Suprapubic skin (tissue), 4 donors: ENCODE data around the gene JADE3. TPM values are rescaled to one million over a fixed set of nuclear protein-coding genes. Genes with fewer than 3 reads are reported as not detected.
"Not testable (repeated sequence)": the region's sequence is repeated elsewhere in the genome, so short reads cannot be mapped to it uniquely, and the experiment has no call there.

ENCODE experiments used
- DNase-seq, 2 donors: peaks; one replicate each; pipeline ENCODE4 v3.0.0-alpha.2; 2019; ENCODE audit warnings: low spot score in 2 of 2
- H3K27ac ChIP-seq: fragments of 200-600 bp; sonication (generic); one replicate; pipeline ENCODE4 v1.5.1; 2019
- H3K27me3 ChIP-seq: fragments of 200-600 bp; sonication (generic); one replicate; pipeline ENCODE4 v1.5.1; 2019
- H3K36me3 ChIP-seq: fragments of 200-600 bp; sonication (generic); one replicate; pipeline ENCODE4 v1.5.1; 2019
- H3K4me1 ChIP-seq: fragments of 200-600 bp; sonication (generic); one replicate; pipeline ENCODE4 v1.5.1; 2019
- H3K4me3 ChIP-seq: fragments of 200-600 bp; sonication (generic); one replicate; pipeline ENCODE4 v1.5.1; 2019; ENCODE audit warnings: mild to moderate bottlenecking
- H3K9me3 ChIP-seq: fragments of 200-600 bp; sonication (generic); one replicate; pipeline ENCODE4 v1.5.1; 2019
- CTCF ChIP-seq, 2 donors: fragments of 200-600 bp in 1 of 2; fragments of 450-650 bp in 1 of 2; sonication (generic) in 1 of 2; IDR thresholded peaks; one replicate each; pipeline ENCODE4 v1.5.1; 2016 to 2019; ENCODE audit warnings: antibody characterized with exemption in 2 of 2, mild to moderate bottlenecking in 1 of 2, moderate library complexity in 1 of 2
- EP300 ChIP-seq: sonication (generic); formaldehyde crosslinking; IDR thresholded peaks from one replicate; pipeline ENCODE4 v1.6.1; 2017; ENCODE audit warnings: antibody characterized with exemption
- POLR2A ChIP-seq, 2 donors: fragments of 450-650 bp; IDR thresholded peaks; one replicate each; pipeline ENCODE4 v1.6.1; 2017; ENCODE audit warnings: antibody characterized with exemption in 2 of 2, mild to moderate bottlenecking in 2 of 2, moderate library complexity in 2 of 2
- POLR2AphosphoS5 ChIP-seq, 3 donors: sonication (generic); formaldehyde crosslinking; IDR thresholded peaks; one replicate each; pipeline ENCODE4 v1.6.1; 2017; ENCODE audit warnings: antibody characterized with exemption in 3 of 3
- WGBS: methylation state at CpG from one replicate; pipeline ENCODE4 v1.1.5; 2018; 5-methylcytosine and 5-hydroxymethylcytosine counted together
- total RNA-seq, 4 donors: library from RNA; depleted of rRNA; stranded (reverse); fragments of >200 nt; gene quantifications; one replicate each; pipeline ENCODE4 v1.1.0, GENCODE V29; 2016

The JADE3 gene
- total RNA-seq, 4 donors from 2014 or later: 3.6 to 6.2 (median 5.1) TPM

GRCh38 chrX:46953597-46953996 lies 41.4 kb downstream of the JADE3 start:
- Histone ChIP-seq H3K4me1 (peaks cover under 1% of the 10 kb centered on the region), H3K27ac (no peak overlapping the region), H3K9me3 (no peaks in the 10 kb centered on the region), H3K4me3 (no peak overlapping the region), H3K27me3 (no peaks in the 10 kb centered on the region), H3K36me3 (no peaks in the 10 kb centered on the region)
- no peak for DNase-seq
- 25% methylated on average over 2 of the region's 2 CpGs for WGBS
- TF ChIP-seq CTCF (IDR thresholded peaks at IDR 0.05) (no peak), POLR2A (IDR thresholded peaks at IDR 0.05) (no peak), POLR2AphosphoS5 (IDR thresholded peaks at IDR 0.05) (no peak), EP300 (no peak)

GRCh38 chrX:46954716-46955115 lies 42.5 kb downstream of the JADE3 start:
- Histone ChIP-seq H3K4me1 (peaks cover 4% of the 10 kb centered on the region), H3K36me3 (no peaks in the 10 kb centered on the region), H3K4me3 (no peak overlapping the region), H3K27ac (no peak overlapping the region), H3K27me3 (no peaks in the 10 kb centered on the region), H3K9me3 (no peaks in the 10 kb centered on the region)
- TF ChIP-seq EP300: no peak
- no peak for TF ChIP-seq POLR2AphosphoS5 (IDR thresholded peaks at IDR 0.05)
- TF ChIP-seq POLR2A (IDR thresholded peaks at IDR 0.05): no peak
- TF ChIP-seq CTCF (IDR thresholded peaks at IDR 0.05): no peak
- DNase-seq: no peak
- WGBS: 90% methylated on average over 2 of the region's 2 CpGs

- H3K36me3 ChIP-seq, H3K27me3 ChIP-seq, DNase-seq, H3K4me1 ChIP-seq, H3K4me3 ChIP-seq, H3K9me3 ChIP-seq, H3K27ac ChIP-seq: not testable (repeated sequence)
- 90% methylated on average over 4 of the region's 4 CpGs for WGBS
These were observed 44.4 kb downstream of the JADE3 start for GRCh38 chrX:46956589-46956988.

- no peak overlapping the region for H3K4me3 ChIP-seq
- H3K27me3 ChIP-seq: no peaks in the 10 kb centered on the region
- no peak for DNase-seq
- no peak overlapping the region for H3K27ac ChIP-seq
- H3K36me3 ChIP-seq: no peaks in the 10 kb centered on the region
- WGBS: 76% methylated on average over 3 of the region's 3 CpGs
- peaks cover 4% of the 10 kb centered on the region for H3K4me1 ChIP-seq
- H3K9me3 ChIP-seq: no peaks in the 10 kb centered on the region
- no peak for TF ChIP-seq CTCF (IDR thresholded peaks at IDR 0.05)
- TF ChIP-seq POLR2AphosphoS5 (IDR thresholded peaks at IDR 0.05): no peak
- no peak for TF ChIP-seq EP300
- no peak for TF ChIP-seq POLR2A (IDR thresholded peaks at IDR 0.05)
These were observed 45.1 kb downstream of the JADE3 start for GRCh38 chrX:46957297-46957696.

GRCh38 chrX:46959101-46959500 lies 46.9 kb downstream of the JADE3 start:
- Histone ChIP-seq H3K4me3 (no peak overlapping the region), H3K27me3 (no peaks in the 10 kb centered on the region), H3K36me3 (no peaks in the 10 kb centered on the region), H3K27ac (no peak overlapping the region), H3K9me3 (no peaks in the 10 kb centered on the region), H3K4me1 (peaks cover 4% of the 10 kb centered on the region)
- WGBS: 54% methylated on average over 2 of the region's 2 CpGs
- DNase-seq: no peak
- TF ChIP-seq POLR2AphosphoS5 (IDR thresholded peaks at IDR 0.05): no peak
- TF ChIP-seq EP300: no peak
- no peak for TF ChIP-seq CTCF (IDR thresholded peaks at IDR 0.05)
- TF ChIP-seq POLR2A (IDR thresholded peaks at IDR 0.05): no peak

- Histone ChIP-seq H3K27ac (no peak overlapping the region), H3K27me3 (no peaks in the 10 kb centered on the region), H3K4me1 (peaks cover 4% of the 10 kb centered on the region), H3K4me3 (no peak overlapping the region), H3K36me3 (no peaks in the 10 kb centered on the region), H3K9me3 (no peaks in the 10 kb centered on the region)
- no peak for TF ChIP-seq CTCF (IDR thresholded peaks at IDR 0.05)
- TF ChIP-seq POLR2A (IDR thresholded peaks at IDR 0.05): no peak
- no peak for TF ChIP-seq POLR2AphosphoS5 (IDR thresholded peaks at IDR 0.05)
- no peak for TF ChIP-seq EP300
- 81% methylated on average over 3 of the region's 3 CpGs for WGBS
- DNase-seq: no peak
These were observed 47.9 kb downstream of the JADE3 start for GRCh38 chrX:46959985-46960700.
